Thyroid gland (tissue), 4 donors: ENCODE results near the gene HNRNPA2B1.
"Not testable (repeated sequence)": the region's sequence is repeated elsewhere in the genome, so short reads cannot be mapped to it uniquely, and the experiment has no call there.

Experiments used
- CTCF ChIP-seq, 6 experiments: fragments of 200-600 bp in 3 of 6; fragments of 450-650 bp in 3 of 6; sonication (generic) in 3 of 6; IDR thresholded peaks; one replicate each; pipeline ENCODE4 v1.5.1; 2016 to 2019; ENCODE audit warnings: antibody characterized with exemption in 6 of 6, mild to moderate bottlenecking in 2 of 6, inconsistent platforms in 1 of 6, moderate library complexity in 1 of 6
- POLR2A ChIP-seq, 2 donors: fragments of 450-650 bp; IDR thresholded peaks; one replicate each; pipeline ENCODE4 v1.6.1; 2017; ENCODE audit warnings: antibody characterized with exemption in 2 of 2, mild to moderate bottlenecking in 2 of 2, moderate library complexity in 1 of 2

GRCh38 chr7:26147646-26148306, 52.8 kb downstream of the HNRNPA2B1 start:
- not testable (repeated sequence) for TF ChIP-seq POLR2A, CTCF (IDR thresholded peaks at IDR 0.05)
